A673 (cell line): Measurements from ENCODE around the gene MARK2. TPM values are rescaled to one million over a fixed set of nuclear protein-coding genes. Genes with fewer than 3 reads are reported as not detected.

Source experiments
- BruUV-seq: library from RNA; stranded (reverse); fragments of 400-500 nt; replicated peaks from 2 replicates; lab custom pipeline; 2021; lab: Mats Ljungman, UMichigan
- CTCF ChIA-PET: fragments of 300-600 bp; sonication (Branson Sonifier 250); formaldehyde crosslinking; loops from one replicate; lab custom pipeline; 2022; ENCODE audit warnings: antibody characterized with exemption; lab: Charles Lee
- POLR2A ChIA-PET: fragments of 300-600 bp; sonication (Branson Sonifier 250); formaldehyde crosslinking; loops from one replicate; lab custom pipeline; 2022; ENCODE audit warnings: antibody characterized with exemption; ENCODE audit not compliant: low non-redundant PET; lab: Charles Lee
- DNase-seq: peaks from one replicate; pipeline ENCODE4 v3.0.0-alpha.2; 2015; ENCODE audit warnings: low spot score
- H3K27ac ChIP-seq: fragments of 200-600 bp; sonication (generic); 2 replicates; pipeline ENCODE4 v1.5.1; 2016; ENCODE audit warnings: mixed run types, low read depth, mild to moderate bottlenecking, mixed read lengths, antibody characterized with exemption, low read length; ENCODE audit not compliant: poor library complexity, severe bottlenecking
- H3K27me3 ChIP-seq: fragments of 200-600 bp; sonication (generic); replicated peaks from 2 replicates; pipeline ENCODE4 v1.6.1; 2017; ENCODE audit warnings: mixed run types, low read depth, mild to moderate bottlenecking, mixed read lengths, antibody characterized with exemption, low read length; ENCODE audit not compliant: insufficient read depth, poor library complexity
- H3K36me3 ChIP-seq: fragments of 200-600 bp; sonication (generic); 2 replicates; pipeline ENCODE4 v1.6.1; 2016; ENCODE audit warnings: mixed run types, mild to moderate bottlenecking, mixed read lengths, antibody characterized with exemption, low read length; ENCODE audit not compliant: insufficient read depth, poor library complexity, severe bottlenecking
- H3K4me1 ChIP-seq: fragments of 200-600 bp; sonication (generic); 2 replicates; pipeline ENCODE4 v1.6.1; 2017; ENCODE audit warnings: mixed run types, mild to moderate bottlenecking, mixed read lengths, antibody characterized with exemption, low read length; ENCODE audit not compliant: insufficient read depth, poor library complexity, severe bottlenecking
- H3K4me3 ChIP-seq: fragments of 200-600 bp; sonication (generic); 2 replicates; pipeline ENCODE4 v1.5.1; 2016; ENCODE audit warnings: low read depth, mixed run types, mild to moderate bottlenecking, mixed read lengths, low read length; ENCODE audit not compliant: poor library complexity, severe bottlenecking
- H3K9me3 ChIP-seq: fragments of 200-600 bp; sonication (generic); 2 replicates; pipeline ENCODE4 v1.6.1; 2016; ENCODE audit warnings: mixed run types, low read depth, mild to moderate bottlenecking, mixed read lengths, antibody characterized with exemption, low read length; ENCODE audit not compliant: poor library complexity, severe bottlenecking
- EZH2 ChIP-seq: fragments of 200-600 bp; sonication (generic); IDR thresholded peaks from 2 replicates; pipeline ENCODE4 v1.6.1; 2017; ENCODE audit warnings: borderline replicate concordance, low read depth, mild to moderate bottlenecking, mixed read lengths, antibody characterized with exemption, low read length; ENCODE audit not compliant: poor library complexity, severe bottlenecking
- intact Hi-C: fragments of 100-400 bp; cut with micrococcal nuclease; formaldehyde crosslinking; loops from one replicate; pipeline ENCODE4 v1.10.0; 2022; ENCODE audit not compliant: unreplicated experiment
- total RNA-seq: library from RNA; stranded (reverse); gene quantifications from 2 replicates; pipeline ENCODE4 v1.2.3, GENCODE V29; 2021
- TF ChIP-seq, protein P1 (sequence below): fragments of 300-800, 200-600 bp; sonication (generic); conservative IDR thresholded peaks from 2 replicates; pipeline ENCODE4 v1.5.1; 2017; ENCODE audit warnings: low read depth, mild to moderate bottlenecking, antibody characterized with exemption, low read length, moderate library complexity, mixed read lengths

MARK2 gene
- total RNA-seq, 1 experiment from 2014 or later, result 61.7 TPM

DNA sequence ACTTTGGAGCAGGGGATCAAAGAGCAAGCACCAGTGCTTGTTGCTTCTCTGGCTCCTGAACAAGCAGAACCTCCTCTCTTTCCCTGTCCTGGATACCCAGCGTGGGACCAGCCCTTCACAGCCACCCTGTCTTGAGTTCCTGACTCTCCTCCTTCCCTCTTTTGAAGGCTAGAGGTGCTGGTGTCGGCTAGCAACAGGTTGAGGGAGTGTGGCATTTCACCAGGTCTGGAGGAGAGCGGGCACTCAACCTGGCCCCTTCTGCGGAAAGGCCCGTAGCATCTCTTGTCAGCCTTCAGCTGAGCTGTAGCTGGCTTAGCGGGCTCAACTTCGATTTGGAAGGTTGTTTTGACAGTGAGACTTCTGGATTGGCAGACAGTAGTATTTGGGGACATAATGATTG, 51.5 kb downstream of the MARK2 start:
- ChIA-PET POLR2A (no interaction called here), CTCF (no interaction called here)
- DNase-seq, result no peak
- no peak overlapping the region for H3K4me3 ChIP-seq
- H3K9me3 ChIP-seq, result no peaks in the 10 kb centered on the region
- BruUV-seq, result no TSS peak
- no peak overlapping the region for H3K27ac ChIP-seq
- intact Hi-C loops, result no loop called here
- TF ChIP-seq, protein P1, sequence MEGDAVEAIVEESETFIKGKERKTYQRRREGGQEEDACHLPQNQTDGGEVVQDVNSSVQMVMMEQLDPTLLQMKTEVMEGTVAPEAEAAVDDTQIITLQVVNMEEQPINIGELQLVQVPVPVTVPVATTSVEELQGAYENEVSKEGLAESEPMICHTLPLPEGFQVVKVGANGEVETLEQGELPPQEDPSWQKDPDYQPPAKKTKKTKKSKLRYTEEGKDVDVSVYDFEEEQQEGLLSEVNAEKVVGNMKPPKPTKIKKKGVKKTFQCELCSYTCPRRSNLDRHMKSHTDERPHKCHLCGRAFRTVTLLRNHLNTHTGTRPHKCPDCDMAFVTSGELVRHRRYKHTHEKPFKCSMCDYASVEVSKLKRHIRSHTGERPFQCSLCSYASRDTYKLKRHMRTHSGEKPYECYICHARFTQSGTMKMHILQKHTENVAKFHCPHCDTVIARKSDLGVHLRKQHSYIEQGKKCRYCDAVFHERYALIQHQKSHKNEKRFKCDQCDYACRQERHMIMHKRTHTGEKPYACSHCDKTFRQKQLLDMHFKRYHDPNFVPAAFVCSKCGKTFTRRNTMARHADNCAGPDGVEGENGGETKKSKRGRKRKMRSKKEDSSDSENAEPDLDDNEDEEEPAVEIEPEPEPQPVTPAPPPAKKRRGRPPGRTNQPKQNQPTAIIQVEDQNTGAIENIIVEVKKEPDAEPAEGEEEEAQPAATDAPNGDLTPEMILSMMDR, result no peak
- TF ChIP-seq EZH2, result no peak
- peaks cover 5% of the 10 kb centered on the region for H3K4me1 ChIP-seq
- no peaks in the 10 kb centered on the region for H3K36me3 ChIP-seq
- H3K27me3 ChIP-seq, result no peaks in the 10 kb centered on the region

DNA sequence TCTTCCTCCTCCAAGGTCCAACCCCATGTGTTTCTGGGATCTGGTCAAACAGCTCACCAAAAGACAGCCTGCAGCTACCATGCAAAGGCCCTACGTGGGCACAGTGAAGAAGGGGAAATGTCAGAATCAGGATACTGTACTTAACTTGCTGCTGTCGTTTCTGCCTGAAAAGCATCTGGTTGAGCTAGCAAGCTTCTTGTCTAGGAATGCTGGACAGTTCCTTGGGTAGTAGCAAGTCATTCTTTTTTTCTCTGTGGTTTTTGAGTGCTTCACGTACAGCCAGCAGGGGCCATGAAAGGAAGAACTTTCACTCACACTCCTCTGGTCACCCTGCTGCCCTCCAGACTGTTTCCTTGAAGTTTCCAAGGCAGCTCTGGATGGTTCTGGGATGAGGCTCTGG, 53.3 kb downstream of the MARK2 start:
- CTCF ChIA-PET, result interaction anchor here (0.8 kb wide), 1 partner anchor 54 kb away, joined by 4 read pairs; no protein-coding TSS in a partner anchor

DNA sequence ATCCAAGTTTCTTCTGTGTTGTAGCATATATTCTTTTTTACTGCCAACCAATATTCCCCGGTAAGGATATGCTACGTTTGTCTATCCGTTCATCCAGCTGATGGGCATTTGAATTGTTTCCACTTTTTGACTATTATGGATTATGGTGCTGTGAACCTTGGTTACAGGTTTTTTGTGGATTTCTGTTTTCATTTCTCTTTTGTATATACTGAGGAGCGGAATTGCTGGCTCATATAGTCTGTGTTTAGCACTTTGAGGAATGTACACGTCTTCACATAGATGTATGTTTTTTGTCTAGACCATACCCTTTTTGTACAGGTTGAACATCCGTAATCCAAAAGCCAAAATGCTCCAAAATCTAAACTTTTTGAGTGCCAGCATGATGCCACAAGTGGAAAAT, 54.4 kb downstream of the MARK2 start:
- intact Hi-C loops, result no loop called here
- Histone ChIP-seq H3K4me3 (no peak overlapping the region), H3K27me3 (no peaks in the 10 kb centered on the region), H3K9me3 (no peaks in the 10 kb centered on the region), H3K36me3 (peaks cover 5% of the 10 kb centered on the region), H3K4me1 (peaks cover 11% of the 10 kb centered on the region), H3K27ac (no peak overlapping the region)
- no TSS peak for BruUV-seq
- TF ChIP-seq, protein P1, result no peak
- no peak for TF ChIP-seq EZH2
- POLR2A ChIA-PET, result no interaction called here
- CTCF ChIA-PET, result no interaction called here
- DNase-seq, result no peak

More for the DNA sequence above, 53.3 kb downstream of the MARK2 start:
- Histone ChIP-seq H3K36me3 (no peaks in the 10 kb centered on the region), H3K4me1 (peaks cover 10% of the 10 kb centered on the region), H3K27ac (no peak overlapping the region), H3K27me3 (no peaks in the 10 kb centered on the region), H3K4me3 (no peak overlapping the region), H3K9me3 (no peaks in the 10 kb centered on the region)
- POLR2A ChIA-PET, result no interaction called here
- intact Hi-C loops, result no loop called here
- DNase-seq, result no peak
- no peak for TF ChIP-seq EZH2
- TF ChIP-seq, protein P1, result no peak
- no TSS peak for BruUV-seq
